Fibroblast of mammary gland (primary cell): Measurements from ENCODE around the gene ELOVL2.
A peak's percentile ranks its signal among the peaks of the same experiment; 100 is the strongest.

Experiments
- DNase-seq: peaks from one replicate; pipeline ENCODE4 v3.0.0-alpha.2; 2010; ENCODE audit warnings: low read depth
- H3K4me3 ChIP-seq: 2 replicates; pipeline ENCODE4 v1.5.1; 2011; ENCODE audit warnings: low read depth, mild to moderate bottlenecking, low read length, moderate library complexity; ENCODE audit not compliant: control insufficient read depth
- CTCF ChIP-seq: conservative IDR thresholded peaks from 2 replicates; pipeline ENCODE4 v1.5.1; 2011; ENCODE audit warnings: low read depth, low read length, inconsistent platforms; ENCODE audit not compliant: control insufficient read depth, insufficient read depth

ELOVL2 gene

GRCh38 chr6:11025921-11026635 lies 18.0 kb downstream of the ELOVL2 start:
- DNase-seq = no peak
- no peak for TF ChIP-seq CTCF
- H3K4me3 ChIP-seq = no peak overlapping the region

- no peak for TF ChIP-seq CTCF
- DNase-seq = no peak
Measured at GRCh38 chr6:11025130-11025529, 19.0 kb downstream of the ELOVL2 start.

DNA sequence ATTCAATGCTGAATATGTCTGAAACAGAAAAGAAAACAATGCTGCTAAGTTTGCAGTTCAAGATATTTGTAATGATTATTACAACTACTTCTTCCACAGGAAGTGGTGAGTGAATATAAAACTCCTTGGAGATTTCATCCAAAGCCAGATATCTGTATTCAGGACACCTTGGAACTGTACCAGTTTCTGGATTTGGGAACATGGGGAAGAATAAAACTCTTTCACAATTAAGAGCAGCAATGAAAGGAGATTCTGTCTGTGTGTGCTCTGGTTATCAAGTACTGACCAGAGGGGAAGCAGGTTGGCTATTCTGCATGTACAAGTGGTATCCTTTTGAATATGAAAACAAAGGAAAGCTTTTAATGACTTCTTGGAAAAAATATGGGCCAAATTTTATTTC lies 21.1 kb downstream of the ELOVL2 start:
- peak; percentile 60 for DNase-seq
- TF ChIP-seq CTCF = no peak
- no peak overlapping the region for H3K4me3 ChIP-seq

More at GRCh38 chr6:11025130-11025529, 19.0 kb downstream of the ELOVL2 start:
- H3K4me3 ChIP-seq = no peak overlapping the region

- no peak for DNase-seq
- TF ChIP-seq CTCF = no peak
- H3K4me3 ChIP-seq = no peak overlapping the region
Measured at GRCh38 chr6:11021714-11022113, 22.4 kb downstream of the ELOVL2 start.

DNA sequence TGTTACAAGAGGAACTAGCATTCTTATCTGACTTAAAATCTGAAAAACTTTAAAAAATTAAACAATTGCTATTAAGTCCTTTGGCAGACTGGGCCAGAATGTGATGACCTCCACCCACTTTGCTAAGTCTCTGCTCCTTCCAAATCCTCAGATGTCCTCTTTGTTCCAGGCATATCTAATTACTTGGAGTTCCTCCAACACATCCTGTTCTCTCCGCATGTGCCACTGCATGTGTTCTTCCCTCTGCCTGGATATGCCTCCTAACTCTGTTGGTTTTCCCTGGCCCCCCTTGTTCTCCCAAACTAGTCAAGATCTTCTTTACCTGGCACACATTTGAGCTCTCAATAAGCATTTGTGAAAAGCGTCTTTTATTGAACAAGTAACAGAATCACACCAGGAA lies 23.1 kb downstream of the ELOVL2 start:
- no peak for TF ChIP-seq CTCF
- peak; percentile 16 for DNase-seq
- no peak overlapping the region for H3K4me3 ChIP-seq

- no peak overlapping the region for H3K4me3 ChIP-seq
- no peak for DNase-seq
- no peak for TF ChIP-seq CTCF
Measured at GRCh38 chr6:11018225-11018624, 25.9 kb downstream of the ELOVL2 start.
